PC-3 (cell line): ENCODE data around the gene GLMN. TPM values are rescaled to one million over a fixed set of nuclear protein-coding genes. Genes with fewer than 3 reads are reported as not detected.

ENCODE experiments used
- ATAC-seq: fragments of 200-7000 bp; cut with Tn5 transposase; 2 replicates; pipeline ENCODE4 v1.9.1; 2020; ENCODE audit warnings: mild to moderate bottlenecking, moderate library complexity
- BruUV-seq: library from RNA; stranded (reverse); fragments of 400-500 nt; replicated peaks from 2 replicates; lab custom pipeline; 2021; lab: Mats Ljungman, UMichigan
- CTCF ChIA-PET: fragments of 300-600 bp; sonication (Branson Sonifier 250); formaldehyde crosslinking; loops from one replicate; lab custom pipeline; 2022; ENCODE audit warnings: antibody characterized with exemption; lab: Charles Lee
- POLR2A ChIA-PET: fragments of 300-600 bp; sonication (Branson Sonifier 250); formaldehyde crosslinking; loops from one replicate; lab custom pipeline; 2022; ENCODE audit warnings: antibody characterized with exemption; ENCODE audit not compliant: unreplicated experiment; lab: Charles Lee
- DNase-seq: peaks from one replicate; pipeline ENCODE4 v3.0.0-alpha.2; 2015
- H2AFZ ChIP-seq: fragments of 300-600 bp; sonication (generic); 2 replicates; pipeline ENCODE4 v1.6.0; 2016; ENCODE audit warnings: antibody characterized with exemption, low read length
- H3F3A ChIP-seq: fragments of 300-600 bp; sonication (generic); one replicate; pipeline ENCODE4 v1.6.0; 2017; ENCODE audit warnings: antibody characterized with exemption, low read length, control low read depth, mild to moderate bottlenecking; ENCODE audit not compliant: unreplicated experiment
- H3K27ac ChIP-seq: fragments of 300-600 bp; sonication (generic); 2 replicates; pipeline ENCODE4 v1.5.1; 2016; ENCODE audit warnings: mild to moderate bottlenecking, low read length
- H3K27me3 ChIP-seq: fragments of 300-600 bp; sonication (generic); 2 replicates; pipeline ENCODE4 v1.6.1; 2016; ENCODE audit warnings: low read length, mixed read lengths
- H3K36me3 ChIP-seq: fragments of 300-600 bp; sonication (generic); 2 replicates; pipeline ENCODE4 v1.6.1; 2016; ENCODE audit warnings: low read depth, mixed run types, low read length, mixed read lengths
- H3K4me1 ChIP-seq: fragments of 300-600 bp; sonication (generic); 2 replicates; pipeline ENCODE4 v1.5.1; 2016; ENCODE audit warnings: low read length; ENCODE audit not compliant: insufficient read depth
- H3K4me2 ChIP-seq: fragments of 300-600 bp; sonication (generic); 2 replicates; pipeline ENCODE4 v1.6.0; 2016; ENCODE audit warnings: low read length
- H3K4me3 ChIP-seq: fragments of 300-600 bp; sonication (generic); 2 replicates; pipeline ENCODE4 v1.5.1; 2016; ENCODE audit warnings: mild to moderate bottlenecking, low read length, mixed read lengths
- H3K79me2 ChIP-seq: fragments of 300-600 bp; sonication (generic); 2 replicates; pipeline ENCODE4 v1.6.1; 2017; ENCODE audit warnings: low read length, mixed read lengths
- H3K9ac ChIP-seq: fragments of 300-600 bp; sonication (generic); 2 replicates; pipeline ENCODE4 v1.6.0; 2016; ENCODE audit warnings: mild to moderate bottlenecking, low read length
- H3K9me2 ChIP-seq: fragments of 300-600 bp; sonication (generic); replicated peaks from 2 replicates; pipeline ENCODE4 v1.6.1; 2016; ENCODE audit warnings: mixed run types, low read length, mixed read lengths
- H3K9me3 ChIP-seq: fragments of 300-600 bp; sonication (generic); 2 replicates; pipeline ENCODE4 v1.6.1; 2016; ENCODE audit warnings: low read length, mixed read lengths
- H4K20me1 ChIP-seq: fragments of 300-600 bp; sonication (generic); 2 replicates; pipeline ENCODE4 v1.6.1; 2016; ENCODE audit warnings: low read length, mixed read lengths
- CTCF ChIP-seq: fragments of 300-600 bp; sonication (generic); conservative IDR thresholded peaks from 2 replicates; pipeline ENCODE4 v1.5.1; 2017; ENCODE audit warnings: antibody characterized with exemption, low read depth, mild to moderate bottlenecking, low read length
- EZH2 ChIP-seq: fragments of 300-600 bp; sonication (generic); IDR thresholded peaks from one replicate; pipeline ENCODE4 v1.6.1; 2017; ENCODE audit warnings: antibody characterized with exemption, mild to moderate bottlenecking, low read length; ENCODE audit not compliant: unreplicated experiment
- EZH2phosphoT487 ChIP-seq: fragments of 300-600 bp; sonication (generic); IDR thresholded peaks from 2 replicates; pipeline ENCODE4 v1.6.1; 2018; ENCODE audit warnings: mild to moderate bottlenecking, antibody characterized with exemption, low read length, borderline replicate concordance
- intact Hi-C: fragments of 100-400 bp; cut with micrococcal nuclease; formaldehyde crosslinking; loops from 2 replicates; pipeline ENCODE4 v1.9.0; 2023
- total RNA-seq: library from RNA; depleted of rRNA; stranded (reverse); fragments of >200 nt; gene quantifications from 2 replicates; pipeline ENCODE4 v1.2.3, GENCODE V29; 2014

GLMN gene
- total RNA-seq, 1 experiment from 2014 or later: 13.6 TPM

DNA sequence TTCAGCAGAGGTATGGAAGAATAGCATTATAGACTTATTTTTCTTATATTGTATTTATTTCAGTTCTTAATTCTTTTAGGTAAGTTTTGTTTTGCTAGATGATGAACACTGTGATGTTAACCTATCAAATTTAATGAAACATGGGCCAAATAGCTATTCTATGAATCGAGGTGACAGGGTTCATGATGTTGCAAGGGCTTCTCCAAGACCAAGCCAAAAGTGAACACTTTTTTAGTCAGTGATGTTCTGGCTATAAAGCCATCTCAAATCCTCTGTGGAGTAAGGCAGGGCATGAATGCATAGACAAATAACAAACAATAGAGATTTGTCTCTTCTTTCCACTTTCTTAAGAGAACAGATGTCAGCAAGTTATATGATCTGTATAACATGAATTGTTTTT lies 54.4 kb downstream of the GLMN start:
- H3K9me2 ChIP-seq: no peaks in the 10 kb centered on the region
- CTCF ChIA-PET: no interaction called here
- H3K27ac ChIP-seq: no peak overlapping the region
- H3K36me3 ChIP-seq: no peaks in the 10 kb centered on the region
- no peak overlapping the region for H3K9ac ChIP-seq
- H3K9me3 ChIP-seq: no peaks in the 10 kb centered on the region
- TF ChIP-seq EZH2phosphoT487: no peak
- no peak for TF ChIP-seq CTCF
- TF ChIP-seq EZH2: no peak
- H3K4me3 ChIP-seq: no peak overlapping the region
- H3K4me1 ChIP-seq: no peaks in the 10 kb centered on the region
- H3K27me3 ChIP-seq: no peaks in the 10 kb centered on the region
- no peak overlapping the region for H2AFZ ChIP-seq
- no peaks in the 10 kb centered on the region for H4K20me1 ChIP-seq
- no peaks in the 10 kb centered on the region for H3K79me2 ChIP-seq
- intact Hi-C loops: no loop called here
- ATAC-seq (no peak), DNase-seq (no peak)
- no TSS peak for BruUV-seq
- H3F3A ChIP-seq: no peaks in the 10 kb centered on the region
- H3K4me2 ChIP-seq: no peak overlapping the region
- POLR2A ChIA-PET: no interaction called here

DNA sequence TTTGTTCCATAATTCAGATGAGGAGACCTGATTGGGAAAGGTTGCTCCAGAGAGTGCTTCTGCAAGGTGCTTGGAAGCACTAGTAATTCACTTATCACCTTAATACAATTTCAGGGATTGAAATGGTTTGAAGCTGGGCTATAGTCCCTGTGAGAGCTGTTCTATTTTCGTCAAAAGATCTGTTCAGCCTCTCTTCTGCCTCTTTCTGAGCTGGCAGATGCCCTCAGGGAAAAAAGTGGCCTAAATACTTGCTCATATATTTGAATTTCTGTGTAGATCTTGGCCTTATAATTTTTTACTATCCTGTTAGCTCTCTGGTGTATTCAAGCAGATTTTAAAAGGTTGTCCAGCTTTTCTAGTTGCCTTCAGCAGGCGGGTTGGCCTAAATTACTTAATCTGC lies 58.8 kb downstream of the GLMN start:
- no peaks in the 10 kb centered on the region for H3F3A ChIP-seq
- DNase-seq: no peak
- H4K20me1 ChIP-seq: no peaks in the 10 kb centered on the region
- TF ChIP-seq CTCF (no peak), EZH2 (no peak), EZH2phosphoT487 (no peak)
- no peak overlapping the region for H3K27ac ChIP-seq
- POLR2A ChIA-PET: no interaction called here
- H2AFZ ChIP-seq: no peak overlapping the region
- H3K27me3 ChIP-seq: no peaks in the 10 kb centered on the region
- no peaks in the 10 kb centered on the region for H3K4me1 ChIP-seq
- no peaks in the 10 kb centered on the region for H3K36me3 ChIP-seq
- H3K79me2 ChIP-seq: no peaks in the 10 kb centered on the region
- no peak overlapping the region for H3K4me3 ChIP-seq
- no peak for ATAC-seq
- CTCF ChIA-PET: no interaction called here
- H3K9me3 ChIP-seq: no peaks in the 10 kb centered on the region
- H3K9ac ChIP-seq: no peak overlapping the region
- intact Hi-C loops: no loop called here
- H3K9me2 ChIP-seq: no peaks in the 10 kb centered on the region
- BruUV-seq: no TSS peak
- no peak overlapping the region for H3K4me2 ChIP-seq

DNA sequence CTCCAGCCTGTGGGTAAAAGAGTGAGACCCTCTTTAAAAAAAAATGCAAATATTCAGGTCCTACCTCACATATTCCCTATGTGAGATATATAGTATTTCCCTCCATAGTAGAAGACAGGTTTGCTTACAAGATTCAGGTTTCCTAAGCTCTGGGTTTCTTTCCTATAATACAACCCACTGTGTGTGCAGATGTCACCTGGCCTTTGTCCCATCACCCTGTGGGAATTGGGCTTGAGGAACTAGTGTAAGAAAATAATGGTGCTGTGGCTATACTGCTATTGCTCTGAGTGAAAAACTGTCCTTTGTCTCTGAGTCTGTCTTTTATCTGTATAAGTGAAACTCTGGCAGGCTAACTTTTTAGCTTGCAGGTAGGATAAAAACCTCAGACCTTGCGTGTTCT lies 68.1 kb downstream of the GLMN start:
- Histone ChIP-seq H3K9me2 (no peaks in the 10 kb centered on the region), H3K79me2 (no peaks in the 10 kb centered on the region), H4K20me1 (no peaks in the 10 kb centered on the region), H3F3A (no peaks in the 10 kb centered on the region), H3K4me1 (no peaks in the 10 kb centered on the region), H3K36me3 (no peaks in the 10 kb centered on the region), H3K27me3 (0 out of 2 replicates have a peak, but pooled peaks cover 4% of the 10 kb centered on the region), H3K4me3 (no peak overlapping the region), H3K4me2 (no peak overlapping the region), H3K9me3 (no peaks in the 10 kb centered on the region), H3K9ac (no peak overlapping the region), H2AFZ (no peak overlapping the region), H3K27ac (no peak overlapping the region)
- DNase-seq (no peak), ATAC-seq (no peak)
- TF ChIP-seq EZH2 (no peak), EZH2phosphoT487 (no peak), CTCF (no peak)
- ChIA-PET POLR2A (no interaction called here), CTCF (no interaction called here)
- BruUV-seq: no TSS peak
- intact Hi-C loops: no loop called here
